A549 treated with AZD9567 at 1 μM for 4 hours (cell line): ENCODE measurements around the gene DLEU7. TPM values are rescaled to one million over a fixed set of nuclear protein-coding genes. Genes with fewer than 3 reads are reported as not detected.

ENCODE experiments used
- total RNA-seq: library from RNA; stranded (reverse); fragments of 200-300 nt; extraction: Qiagen RNA extraction; gene quantifications from 5 replicates; pipeline ENCODE4 v1.2.3, GENCODE V29; 2022; ENCODE audit not compliant: insufficient read depth

The DLEU7 gene
- total RNA-seq = not detected in 5 replicates

GRCh38 chr13:50843257-50844083 is at the start of gene DLEU7:
DLEU7 (minus strand) TSS chr13:50843692; CDS start chr13:50843646, 46 bp downstream.

Other genes with a start within 250 kb of the DLEU7 start
- 15.4 to 28.1 TPM (median 26.3 TPM) in 5 replicates for gene RNASEH2B, start 66.1 kb upstream of the DLEU7 start, total RNA-seq